WTC11 (cell line): Measurements from ENCODE around the gene PKIG. TPM values are rescaled to one million over a fixed set of nuclear protein-coding genes. Genes with fewer than 3 reads are reported as not detected.

Experiments used
- ATAC-seq: fragments of 200-7000 bp; cut with Tn5 transposase; 2 replicates; pipeline ENCODE4 v1.10.0; 2021; ENCODE audit warnings: mild to moderate bottlenecking, moderate library complexity
- CTCF ChIA-PET: fragments of 300-600 bp; sonication (Branson Sonifier 250); formaldehyde crosslinking; loops from one replicate; lab custom pipeline; 2021; ENCODE audit warnings: antibody characterized with exemption; lab: Charles Lee
- POLR2A ChIA-PET: fragments of 350-600 bp; sonication (Branson Sonifier 250); formaldehyde crosslinking; loops from one replicate; lab custom pipeline; 2021; ENCODE audit warnings: antibody characterized with exemption; lab: Charles Lee
- DNase-seq: peaks from one replicate; pipeline ENCODE4 v3.0.0; 2021; ENCODE audit warnings: low spot score
- H3K27ac Mint-ChIP-seq: 2 replicates; pipeline ENCODE4 v1.8.0; 2021; ENCODE audit warnings: mixed read lengths
- H3K27me3 Mint-ChIP-seq: 2 replicates; pipeline ENCODE4 v1.8.0; 2021; ENCODE audit warnings: low read depth, mild to moderate bottlenecking, moderate library complexity, mixed read lengths
- H3K36me3 Mint-ChIP-seq: 2 replicates; pipeline ENCODE4 v1.8.0; 2021; ENCODE audit warnings: mixed read lengths
- H3K4me1 Mint-ChIP-seq: 2 replicates; pipeline ENCODE4 v1.8.0; 2022; ENCODE audit warnings: mixed read lengths
- H3K4me3 Mint-ChIP-seq: 2 replicates; pipeline ENCODE4 v1.8.0; 2021; ENCODE audit warnings: mild to moderate bottlenecking, moderate library complexity, mixed read lengths
- H3K9me3 Mint-ChIP-seq: 2 replicates; pipeline ENCODE4 v1.8.0; 2021; ENCODE audit warnings: mixed read lengths
- CBFB ChIP-seq: sonication (generic); formaldehyde crosslinking; IDR thresholded peaks from 2 replicates; pipeline ENCODE4 v1.8.1; 2022; ENCODE audit warnings: mild to moderate bottlenecking, low read depth, missing genetic modification reagents
- ETV6 ChIP-seq: sonication (generic); formaldehyde crosslinking; IDR thresholded peaks from 2 replicates; pipeline ENCODE4 v1.8.1; 2022; ENCODE audit warnings: mild to moderate bottlenecking, missing genetic modification reagents
- FOXJ3 ChIP-seq: sonication (generic); formaldehyde crosslinking; IDR thresholded peaks from 2 replicates; pipeline ENCODE4 v1.9.0; 2021; ENCODE audit warnings: missing genetic modification reagents, mild to moderate bottlenecking, borderline replicate concordance
- GRHL2 ChIP-seq: fragments of 250-450 bp; sonication (Bioruptor Pico); IDR thresholded peaks from 2 replicates; pipeline ENCODE4 v1.8.0; 2022; ENCODE audit warnings: mild to moderate bottlenecking, moderate library complexity; ENCODE audit not compliant: insufficient replicate concordance, severe bottlenecking
- GTF2I ChIP-seq: fragments of 250-450 bp; sonication (Bioruptor Pico); conservative IDR thresholded peaks from 2 replicates; pipeline ENCODE4 v1.4.0; 2021; ENCODE audit warnings: mild to moderate bottlenecking
- HMGA2 ChIP-seq: fragments of 250-450 bp; sonication (Bioruptor Pico); IDR thresholded peaks from 2 replicates; pipeline ENCODE4 v1.4.0; 2021; ENCODE audit warnings: mild to moderate bottlenecking, moderate library complexity
- IRF2 ChIP-seq: sonication (generic); formaldehyde crosslinking; IDR thresholded peaks from 2 replicates; pipeline ENCODE4 v1.8.0; 2022; ENCODE audit warnings: low read depth, missing genetic modification reagents, borderline replicate concordance
- MXD4 ChIP-seq: fragments of 250-450 bp; sonication (Bioruptor Pico); IDR thresholded peaks from 2 replicates; pipeline ENCODE4 v1.8.0; 2021; ENCODE audit warnings: mild to moderate bottlenecking, moderate library complexity, borderline replicate concordance
- MYBL2 ChIP-seq: sonication (generic); formaldehyde crosslinking; IDR thresholded peaks from 2 replicates; pipeline ENCODE4 v1.8.1; 2023; ENCODE audit warnings: mild to moderate bottlenecking, moderate library complexity, missing genetic modification reagents
- NFYB ChIP-seq: sonication (generic); formaldehyde crosslinking; conservative IDR thresholded peaks from 2 replicates; pipeline ENCODE4 v1.8.0; 2022; ENCODE audit warnings: low read depth, missing genetic modification reagents
- NR1H2 ChIP-seq: sonication (generic); formaldehyde crosslinking; IDR thresholded peaks from 2 replicates; pipeline ENCODE4 v1.9.0; 2021; ENCODE audit warnings: mild to moderate bottlenecking, moderate library complexity, missing genetic modification reagents
- NR2C2 ChIP-seq: sonication (generic); formaldehyde crosslinking; IDR thresholded peaks from 2 replicates; pipeline ENCODE4 v1.8.0; 2022; ENCODE audit warnings: mild to moderate bottlenecking, missing genetic modification reagents
- NR3C1 ChIP-seq: sonication (generic); formaldehyde crosslinking; conservative IDR thresholded peaks from 2 replicates; pipeline ENCODE4 v1.8.1; 2023; ENCODE audit warnings: low read depth, mild to moderate bottlenecking, missing genetic modification reagents
- RORB ChIP-seq: fragments of 250-450 bp; sonication (Bioruptor Pico); IDR thresholded peaks from 2 replicates; pipeline ENCODE4 v1.9.0; 2021; ENCODE audit warnings: mild to moderate bottlenecking
- TCF7 ChIP-seq: sonication (generic); formaldehyde crosslinking; IDR thresholded peaks from 2 replicates; pipeline ENCODE4 v1.8.0; 2022; ENCODE audit warnings: mild to moderate bottlenecking, low read depth, missing genetic modification reagents, moderate library complexity
- TP53 ChIP-seq: sonication (generic); formaldehyde crosslinking; IDR thresholded peaks from 2 replicates; pipeline ENCODE4 v1.8.1; 2023; ENCODE audit warnings: mild to moderate bottlenecking, missing genetic modification reagents
- ZBTB21 ChIP-seq: sonication (generic); formaldehyde crosslinking; IDR thresholded peaks from 2 replicates; pipeline ENCODE4 v1.8.1; 2023; ENCODE audit warnings: mild to moderate bottlenecking, missing genetic modification reagents, borderline replicate concordance
- ZNF219 ChIP-seq: sonication (generic); formaldehyde crosslinking; IDR thresholded peaks from 2 replicates; pipeline ENCODE4 v1.8.0; 2023; ENCODE audit warnings: missing genetic modification reagents, mild to moderate bottlenecking, borderline replicate concordance
- ZNF317 ChIP-seq: sonication (generic); formaldehyde crosslinking; IDR thresholded peaks from 2 replicates; pipeline ENCODE4 v1.8.1; 2023; ENCODE audit warnings: low read depth, mild to moderate bottlenecking, moderate library complexity, missing genetic modification reagents, borderline replicate concordance
- ZNF396 ChIP-seq: fragments of 250-450 bp; sonication (Bioruptor Pico); IDR thresholded peaks from 2 replicates; pipeline ENCODE4 v1.8.0; 2021; ENCODE audit warnings: mild to moderate bottlenecking, moderate library complexity, borderline replicate concordance
- ZNF671 ChIP-seq: fragments of 250-450 bp; sonication (Bioruptor Pico); IDR thresholded peaks from 2 replicates; pipeline ENCODE4 v1.8.0; 2021; ENCODE audit warnings: mild to moderate bottlenecking
- total RNA-seq: library from RNA; stranded (reverse); gene quantifications from 3 replicates; pipeline ENCODE4 v1.2.3, GENCODE V29; 2021
- TF ChIP-seq, protein P1 (sequence below): sonication (generic); formaldehyde crosslinking; IDR thresholded peaks from 2 replicates; pipeline ENCODE4 v1.8.0; 2023; ENCODE audit warnings: mild to moderate bottlenecking, missing genetic modification reagents
- TF ChIP-seq, protein P2 (sequence below): fragments of 250-450 bp; sonication (Bioruptor Pico); IDR thresholded peaks from 2 replicates; pipeline ENCODE4 v1.8.0; 2021; ENCODE audit warnings: mild to moderate bottlenecking
- TF ChIP-seq, protein P3 (sequence below): sonication (generic); formaldehyde crosslinking; IDR thresholded peaks from 2 replicates; pipeline ENCODE4 v1.8.1; 2023; ENCODE audit warnings: mild to moderate bottlenecking, missing genetic modification reagents
- TF ChIP-seq, protein P4 (sequence below): sonication (generic); formaldehyde crosslinking; IDR thresholded peaks from 2 replicates; pipeline ENCODE4 v1.8.1; 2023; ENCODE audit warnings: mild to moderate bottlenecking, missing genetic modification reagents
- TF ChIP-seq, protein P5 (sequence below): sonication (generic); formaldehyde crosslinking; conservative IDR thresholded peaks from 2 replicates; pipeline ENCODE4 v1.8.1; 2022; ENCODE audit warnings: mild to moderate bottlenecking, missing genetic modification reagents
- TF ChIP-seq, protein P6 (sequence below): sonication (generic); formaldehyde crosslinking; IDR thresholded peaks from 2 replicates; pipeline ENCODE4 v1.8.0; 2022; ENCODE audit warnings: mild to moderate bottlenecking, missing genetic modification reagents
- TF ChIP-seq, protein P7 (sequence below): fragments of 250-450 bp; sonication (Bioruptor Pico); conservative IDR thresholded peaks from 2 replicates; pipeline ENCODE4 v1.9.0; 2021; ENCODE audit warnings: mild to moderate bottlenecking

PKIG gene
- total RNA-seq, 1 experiment from 2014 or later = 22.7 TPM

DNA sequence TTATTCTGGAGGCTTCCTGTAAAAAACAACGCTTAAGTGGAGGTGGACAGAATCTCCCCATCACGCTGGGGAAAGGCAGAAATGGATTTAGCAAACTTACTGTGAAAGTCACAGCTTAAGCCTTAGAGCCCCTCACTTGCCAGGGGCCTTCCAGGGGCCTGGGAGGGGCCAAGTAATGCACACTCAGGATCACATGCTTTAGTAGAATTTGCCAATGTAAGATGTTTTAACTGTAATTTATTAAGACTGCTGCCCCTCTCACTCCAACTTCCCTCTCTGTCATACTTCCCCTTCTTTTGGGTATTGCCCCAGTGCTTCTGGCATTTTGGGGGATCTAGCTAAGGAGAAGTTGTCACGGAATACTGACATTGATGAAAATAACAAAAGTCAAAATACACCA is 81.8 kb downstream of the PKIG start (continued):
- TF ChIP-seq, protein P1, sequence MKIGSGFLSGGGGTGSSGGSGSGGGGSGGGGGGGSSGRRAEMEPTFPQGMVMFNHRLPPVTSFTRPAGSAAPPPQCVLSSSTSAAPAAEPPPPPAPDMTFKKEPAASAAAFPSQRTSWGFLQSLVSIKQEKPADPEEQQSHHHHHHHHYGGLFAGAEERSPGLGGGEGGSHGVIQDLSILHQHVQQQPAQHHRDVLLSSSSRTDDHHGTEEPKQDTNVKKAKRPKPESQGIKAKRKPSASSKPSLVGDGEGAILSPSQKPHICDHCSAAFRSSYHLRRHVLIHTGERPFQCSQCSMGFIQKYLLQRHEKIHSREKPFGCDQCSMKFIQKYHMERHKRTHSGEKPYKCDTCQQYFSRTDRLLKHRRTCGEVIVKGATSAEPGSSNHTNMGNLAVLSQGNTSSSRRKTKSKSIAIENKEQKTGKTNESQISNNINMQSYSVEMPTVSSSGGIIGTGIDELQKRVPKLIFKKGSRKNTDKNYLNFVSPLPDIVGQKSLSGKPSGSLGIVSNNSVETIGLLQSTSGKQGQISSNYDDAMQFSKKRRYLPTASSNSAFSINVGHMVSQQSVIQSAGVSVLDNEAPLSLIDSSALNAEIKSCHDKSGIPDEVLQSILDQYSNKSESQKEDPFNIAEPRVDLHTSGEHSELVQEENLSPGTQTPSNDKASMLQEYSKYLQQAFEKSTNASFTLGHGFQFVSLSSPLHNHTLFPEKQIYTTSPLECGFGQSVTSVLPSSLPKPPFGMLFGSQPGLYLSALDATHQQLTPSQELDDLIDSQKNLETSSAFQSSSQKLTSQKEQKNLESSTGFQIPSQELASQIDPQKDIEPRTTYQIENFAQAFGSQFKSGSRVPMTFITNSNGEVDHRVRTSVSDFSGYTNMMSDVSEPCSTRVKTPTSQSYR = no peak
- TF ChIP-seq CBFB = no peak
- TF ChIP-seq NR1H2 = no peak
- TF ChIP-seq GRHL2 (CRISPR knock-in tag) = no peak
- no peak for TF ChIP-seq TCF7
- TF ChIP-seq ZNF396 (CRISPR knock-in tag) = no peak
- TF ChIP-seq HMGA2 = no peak
- TF ChIP-seq NFYB (CRISPR knock-in tag) = no peak
- no peak for TF ChIP-seq FOXJ3 (CRISPR knock-in tag)

DNA sequence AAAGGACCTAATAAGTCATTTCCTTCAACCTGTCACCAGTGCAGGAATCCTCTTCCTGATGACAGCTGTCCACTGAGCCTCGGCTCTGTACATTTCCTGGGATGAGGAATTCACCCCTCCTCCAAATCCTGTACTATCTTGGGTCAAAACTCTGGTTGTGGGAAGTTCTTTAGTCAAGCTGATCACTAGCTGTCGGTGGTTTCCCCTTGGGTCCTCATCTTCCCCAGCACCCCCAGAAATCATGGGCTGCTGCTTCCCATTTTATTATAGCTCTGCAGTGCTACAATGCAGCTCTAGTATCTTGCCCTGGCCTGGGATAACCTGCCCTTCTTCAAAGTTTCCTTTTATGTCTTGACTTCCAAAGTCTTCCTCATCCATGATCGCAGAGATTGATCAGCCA is 83.7 kb downstream of the PKIG start:
- H3K27ac Mint-ChIP-seq = no peak overlapping the region
- ChIA-PET POLR2A (no interaction called here), CTCF (interaction anchor here (0.9 kb wide), 1 partner anchor 17 kb away, joined by 3 read pairs; no protein-coding TSS in a partner anchor)
- H3K36me3 Mint-ChIP-seq = 0 out of 2 replicates have a peak, but pooled peaks cover 3% of the 10 kb centered on the region
- no peak for TF ChIP-seq TP53 (CRISPR knock-in tag)
- no peak for TF ChIP-seq NR2C2 (CRISPR knock-in tag)
- no peak for TF ChIP-seq ETV6 (CRISPR knock-in tag)
- TF ChIP-seq NR3C1 (CRISPR knock-in tag) = no peak
- no peak for TF ChIP-seq MXD4 (CRISPR knock-in tag)
- no peak for TF ChIP-seq ZNF219
- TF ChIP-seq, protein P2, sequence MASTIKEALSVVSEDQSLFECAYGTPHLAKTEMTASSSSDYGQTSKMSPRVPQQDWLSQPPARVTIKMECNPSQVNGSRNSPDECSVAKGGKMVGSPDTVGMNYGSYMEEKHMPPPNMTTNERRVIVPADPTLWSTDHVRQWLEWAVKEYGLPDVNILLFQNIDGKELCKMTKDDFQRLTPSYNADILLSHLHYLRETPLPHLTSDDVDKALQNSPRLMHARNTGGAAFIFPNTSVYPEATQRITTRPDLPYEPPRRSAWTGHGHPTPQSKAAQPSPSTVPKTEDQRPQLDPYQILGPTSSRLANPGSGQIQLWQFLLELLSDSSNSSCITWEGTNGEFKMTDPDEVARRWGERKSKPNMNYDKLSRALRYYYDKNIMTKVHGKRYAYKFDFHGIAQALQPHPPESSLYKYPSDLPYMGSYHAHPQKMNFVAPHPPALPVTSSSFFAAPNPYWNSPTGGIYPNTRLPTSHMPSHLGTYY = no peak
- TF ChIP-seq, protein P3, sequence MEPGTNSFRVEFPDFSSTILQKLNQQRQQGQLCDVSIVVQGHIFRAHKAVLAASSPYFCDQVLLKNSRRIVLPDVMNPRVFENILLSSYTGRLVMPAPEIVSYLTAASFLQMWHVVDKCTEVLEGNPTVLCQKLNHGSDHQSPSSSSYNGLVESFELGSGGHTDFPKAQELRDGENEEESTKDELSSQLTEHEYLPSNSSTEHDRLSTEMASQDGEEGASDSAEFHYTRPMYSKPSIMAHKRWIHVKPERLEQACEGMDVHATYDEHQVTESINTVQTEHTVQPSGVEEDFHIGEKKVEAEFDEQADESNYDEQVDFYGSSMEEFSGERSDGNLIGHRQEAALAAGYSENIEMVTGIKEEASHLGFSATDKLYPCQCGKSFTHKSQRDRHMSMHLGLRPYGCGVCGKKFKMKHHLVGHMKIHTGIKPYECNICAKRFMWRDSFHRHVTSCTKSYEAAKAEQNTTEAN = no peak
- TF ChIP-seq MYBL2 (CRISPR knock-in tag) = no peak
- TF ChIP-seq, protein P4, sequence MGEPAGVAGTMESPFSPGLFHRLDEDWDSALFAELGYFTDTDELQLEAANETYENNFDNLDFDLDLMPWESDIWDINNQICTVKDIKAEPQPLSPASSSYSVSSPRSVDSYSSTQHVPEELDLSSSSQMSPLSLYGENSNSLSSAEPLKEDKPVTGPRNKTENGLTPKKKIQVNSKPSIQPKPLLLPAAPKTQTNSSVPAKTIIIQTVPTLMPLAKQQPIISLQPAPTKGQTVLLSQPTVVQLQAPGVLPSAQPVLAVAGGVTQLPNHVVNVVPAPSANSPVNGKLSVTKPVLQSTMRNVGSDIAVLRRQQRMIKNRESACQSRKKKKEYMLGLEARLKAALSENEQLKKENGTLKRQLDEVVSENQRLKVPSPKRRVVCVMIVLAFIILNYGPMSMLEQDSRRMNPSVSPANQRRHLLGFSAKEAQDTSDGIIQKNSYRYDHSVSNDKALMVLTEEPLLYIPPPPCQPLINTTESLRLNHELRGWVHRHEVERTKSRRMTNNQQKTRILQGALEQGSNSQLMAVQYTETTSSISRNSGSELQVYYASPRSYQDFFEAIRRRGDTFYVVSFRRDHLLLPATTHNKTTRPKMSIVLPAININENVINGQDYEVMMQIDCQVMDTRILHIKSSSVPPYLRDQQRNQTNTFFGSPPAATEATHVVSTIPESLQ (CRISPR knock-in tag) = no peak
- TF ChIP-seq, protein P5, sequence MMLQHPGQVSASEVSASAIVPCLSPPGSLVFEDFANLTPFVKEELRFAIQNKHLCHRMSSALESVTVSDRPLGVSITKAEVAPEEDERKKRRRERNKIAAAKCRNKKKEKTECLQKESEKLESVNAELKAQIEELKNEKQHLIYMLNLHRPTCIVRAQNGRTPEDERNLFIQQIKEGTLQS (CRISPR knock-in tag) = no peak
- TF ChIP-seq, protein P6, sequence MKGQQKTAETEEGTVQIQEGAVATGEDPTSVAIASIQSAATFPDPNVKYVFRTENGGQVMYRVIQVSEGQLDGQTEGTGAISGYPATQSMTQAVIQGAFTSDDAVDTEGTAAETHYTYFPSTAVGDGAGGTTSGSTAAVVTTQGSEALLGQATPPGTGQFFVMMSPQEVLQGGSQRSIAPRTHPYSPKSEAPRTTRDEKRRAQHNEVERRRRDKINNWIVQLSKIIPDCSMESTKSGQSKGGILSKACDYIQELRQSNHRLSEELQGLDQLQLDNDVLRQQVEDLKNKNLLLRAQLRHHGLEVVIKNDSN = no peak
- TF ChIP-seq, protein P7, sequence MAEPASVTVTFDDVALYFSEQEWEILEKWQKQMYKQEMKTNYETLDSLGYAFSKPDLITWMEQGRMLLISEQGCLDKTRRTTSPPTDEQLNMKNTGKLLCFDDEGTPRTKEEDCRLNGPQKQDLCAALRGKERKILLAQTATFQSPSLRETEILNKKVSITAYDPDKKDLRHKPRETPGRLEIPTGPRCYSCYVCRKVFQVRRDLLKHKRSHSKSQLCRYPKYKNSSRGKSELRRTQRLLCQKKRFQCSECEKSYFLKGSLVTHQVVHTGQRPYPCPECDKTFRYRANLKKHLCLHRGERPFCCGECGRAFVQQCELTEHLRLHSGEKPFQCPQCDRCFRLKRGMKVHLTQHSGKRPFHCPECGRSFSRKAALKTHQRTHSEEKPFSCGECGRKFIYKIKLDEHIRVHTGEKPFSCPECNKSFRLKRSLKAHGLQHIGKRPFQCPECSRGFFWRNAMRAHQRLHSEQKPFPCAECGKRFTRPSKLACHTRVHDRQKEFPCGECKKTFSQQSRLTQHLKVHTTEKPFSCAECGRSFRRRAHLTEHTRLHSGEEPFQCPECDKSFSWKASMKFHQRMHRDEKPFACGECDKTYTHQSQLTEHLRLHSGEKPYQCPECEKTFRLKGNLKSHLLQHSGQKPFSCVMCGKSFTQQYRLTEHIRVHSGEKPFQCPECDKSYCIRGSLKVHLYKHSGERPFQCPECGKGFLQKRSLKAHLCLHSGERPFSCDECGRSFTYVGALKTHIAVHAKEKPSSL (CRISPR knock-in tag) = no peak
- TF ChIP-seq GTF2I (CRISPR knock-in tag) = no peak
- TF ChIP-seq NFYB (CRISPR knock-in tag) = no peak
- no peak for TF ChIP-seq IRF2 (CRISPR knock-in tag)
- TF ChIP-seq ZBTB21 (CRISPR knock-in tag) = no peak
- TF ChIP-seq ZNF671 (CRISPR knock-in tag) = no peak
- no peak for TF ChIP-seq ZNF317 (CRISPR knock-in tag)
- TF ChIP-seq RORB (CRISPR knock-in tag) = no peak
- H3K4me3 Mint-ChIP-seq = no peak overlapping the region
- ATAC-seq (no peak), DNase-seq (no peak)
- H3K27me3 Mint-ChIP-seq = peaks cover 14% of the 10 kb centered on the region
- H3K9me3 Mint-ChIP-seq = peaks cover 10% of the 10 kb centered on the region
- H3K4me1 Mint-ChIP-seq = peaks cover 2% of the 10 kb centered on the region; the same call in 1 of the 2 replicates
